GM23338 (cell line): ENCODE measurements around the gene RBP5. TPM values are rescaled to one million over a fixed set of nuclear protein-coding genes. Genes with fewer than 3 reads are reported as not detected.

Source experiments
- ATAC-seq: fragments of 200-7000 bp; cut with Tn5 transposase; 3 replicates; pipeline ENCODE4 v1.9.1; 2020
- DNase-seq: peaks from one replicate; pipeline ENCODE4 v3.0.0-alpha.2; 2015; ENCODE audit warnings: low spot score
- H2AFZ ChIP-seq: fragments of 200-600 bp; sonication (generic); 2 replicates; pipeline ENCODE4 v1.8.0; 2016; ENCODE audit warnings: antibody characterized with exemption, mild to moderate bottlenecking, moderate library complexity
- H3F3A ChIP-seq: fragments of 200-600 bp; sonication (generic); replicated peaks from 2 replicates; pipeline ENCODE4 v1.8.0; 2017; ENCODE audit warnings: antibody characterized with exemption, mixed run types, low read depth
- H3K27ac ChIP-seq: fragments of 200-600 bp; sonication (generic); 2 replicates; pipeline ENCODE4 v1.6.1; 2016; ENCODE audit warnings: low read depth
- H3K27me3 ChIP-seq: fragments of 200-600 bp; sonication (generic); 2 replicates; pipeline ENCODE4 v1.8.0; 2016; ENCODE audit warnings: mild to moderate bottlenecking, mixed run types, moderate library complexity; ENCODE audit not compliant: insufficient read depth
- H3K36me3 ChIP-seq: fragments of 200-600 bp; sonication (generic); 2 replicates; pipeline ENCODE4 v1.8.0; 2016; ENCODE audit warnings: mild to moderate bottlenecking; ENCODE audit not compliant: insufficient read depth
- H3K4me1 ChIP-seq: fragments of 200-600 bp; sonication (generic); 2 replicates; pipeline ENCODE4 v1.8.0; 2016; ENCODE audit warnings: mild to moderate bottlenecking, moderate library complexity; ENCODE audit not compliant: insufficient read depth
- H3K4me2 ChIP-seq: fragments of 200-600 bp; sonication (generic); 2 replicates; pipeline ENCODE4 v1.7.1; 2017; ENCODE audit warnings: mixed run types
- H3K4me3 ChIP-seq: fragments of 200-600 bp; sonication (generic); 2 replicates; pipeline ENCODE4 v1.6.1; 2016; ENCODE audit warnings: mixed run types
- H3K79me2 ChIP-seq: fragments of 200-600 bp; sonication (generic); replicated peaks from 2 replicates; pipeline ENCODE4 v1.8.0; 2017; ENCODE audit warnings: mild to moderate bottlenecking; ENCODE audit not compliant: insufficient read depth
- H3K9me2 ChIP-seq: fragments of 200-600 bp; sonication (generic); 2 replicates; pipeline ENCODE4 v1.8.0; 2017; ENCODE audit not compliant: insufficient read depth
- H4K20me1 ChIP-seq: fragments of 200-600 bp; sonication (generic); replicated peaks from 2 replicates; pipeline ENCODE4 v1.8.0; 2017; ENCODE audit warnings: mild to moderate bottlenecking; ENCODE audit not compliant: insufficient read depth
- H3K27ac Mint-ChIP-seq: 2 replicates; pipeline ENCODE4 v1.8.0; 2020; ENCODE audit warnings: inconsistent platforms, mild to moderate bottlenecking, moderate library complexity, mixed read lengths
- H3K27me3 Mint-ChIP-seq: 3 replicates; pipeline ENCODE4 v1.8.0; 2022; ENCODE audit warnings: low read depth, mild to moderate bottlenecking, moderate library complexity, mixed read lengths, inconsistent platforms; ENCODE audit not compliant: insufficient read depth, poor library complexity
- H3K36me3 Mint-ChIP-seq: 3 replicates; pipeline ENCODE4 v1.8.0; 2021; ENCODE audit warnings: low read depth, mild to moderate bottlenecking, inconsistent platforms, moderate library complexity, mixed read lengths
- H3K4me1 Mint-ChIP-seq: 3 replicates; pipeline ENCODE4 v1.8.0; 2020; ENCODE audit warnings: mild to moderate bottlenecking, inconsistent platforms, mixed read lengths
- H3K4me3 Mint-ChIP-seq: 3 replicates; pipeline ENCODE4 v1.8.0; 2021; ENCODE audit warnings: moderate library complexity, mild to moderate bottlenecking, inconsistent platforms, mixed read lengths
- H3K9me3 Mint-ChIP-seq: 3 replicates; pipeline ENCODE4 v1.8.0; 2020; ENCODE audit warnings: moderate library complexity, mild to moderate bottlenecking, inconsistent platforms, mixed read lengths
- CTCF ChIP-seq, 2 experiments: fragments of 200-600 bp in 1 of 2; sonication (generic) in 1 of 2; conservative IDR thresholded peaks; 2 replicates each; pipeline versions ENCODE4 v1.5.1 to v1.6.1; 2016 to 2017; ENCODE audit warnings: antibody characterized with exemption in 2 of 2, low read depth in 2 of 2, mild to moderate bottlenecking in 2 of 2, moderate library complexity in 1 of 2
- EZH2 ChIP-seq: fragments of 200-600 bp; sonication (generic); IDR thresholded peaks from one replicate; pipeline ENCODE4 v1.8.0; 2017; ENCODE audit warnings: antibody characterized with exemption, mild to moderate bottlenecking, low read depth; ENCODE audit not compliant: unreplicated experiment
- STAT1 ChIP-seq: IDR thresholded peaks from one replicate; pipeline ENCODE4 v1.6.1; 2016; ENCODE audit warnings: antibody characterized with exemption; ENCODE audit not compliant: unreplicated experiment
- ZNF114 ChIP-seq: fragments of 250-450 bp; sonication (Bioruptor Pico); IDR thresholded peaks from 2 replicates; pipeline ENCODE4 v1.5.0; 2020; ENCODE audit warnings: mild to moderate bottlenecking, moderate library complexity
- ZNF462 ChIP-seq: fragments of 250-450 bp; sonication (Bioruptor Pico); IDR thresholded peaks from 2 replicates; pipeline ENCODE4 v1.5.0; 2020; ENCODE audit warnings: mild to moderate bottlenecking, moderate library complexity
- polyA plus RNA-seq: library from polyadenylated mRNA; unstranded; fragments of >200 nt; fragmentation: Nextera tagmentation; extraction: Ambion mirVana; gene quantifications from 2 replicates; pipeline ENCODE4 v1.2.1, GENCODE V29; 2016
- total RNA-seq: library from RNA; depleted of rRNA; stranded (reverse); fragments of >200 nt; shearing (Covaris generic); gene quantifications from 2 replicates; pipeline ENCODE4 v1.2.3, GENCODE V29; 2014

Gene RBP5
- total and polyA plus RNA-seq, 2 experiments from 2014 or later: 1.2 to 3.0 TPM

- Histone ChIP-seq H3K4me3 (peak within 1 kb of the TSS; percentile 81), H3K4me1 (peaks cover 12% of the 10 kb centered on the region), H3K9me2 (no peaks in the 10 kb centered on the region), H3F3A (no peaks in the 10 kb centered on the region), H3K79me2 (peaks cover 14% of the 10 kb centered on the region; the same call in 1 of the 2 replicates), H3K27me3 (no peaks in the 10 kb centered on the region), H2AFZ (peak within 1 kb of the TSS; percentile 21), H4K20me1 (no peaks in the 10 kb centered on the region; the same call in 1 of the 2 replicates), H3K27ac (peak within 1 kb of the TSS; percentile 87), H3K4me2 (peak within 1 kb of the TSS; percentile 91), H3K36me3 (no peaks in the 10 kb centered on the region)
- Mint-ChIP-seq H3K27me3 (peaks cover 20% of the 10 kb centered on the region), H3K27ac (peak within 1 kb of the TSS; percentile 94), H3K4me3 (peak within 1 kb of the TSS; percentile 94), H3K36me3 (peaks cover 23% of the 10 kb centered on the region), H3K9me3 (peaks cover 16% of the 10 kb centered on the region), H3K4me1 (peaks cover 16% of the 10 kb centered on the region)
- TF ChIP-seq STAT1 (no peak), ZNF114 (CRISPR knock-in tag) (no peak), ZNF462 (CRISPR knock-in tag) (no peak), EZH2 (no peak), CTCF (conservative IDR thresholded peaks at IDR 0.05; ENCODE audit: low read depth in 2 of 2) (peak; percentile 83 to 91)
- DNase-seq (peak; percentile 92), ATAC-seq (peak; percentile 63)
Observed at GRCh38 chr12:7108796-7109571, 19.7 kb downstream of the RBP5 start, which contains the start of gene C1RL. Gene C1RL, minus strand, starts transcription at chr12:7109214. Its CDS starts 34 bp downstream, at chr12:7109180.
